Sigmoid colon (tissue), 4 donors: ENCODE results near the gene CCDC18.

Experiments used
- CTCF ChIP-seq, 4 experiments: fragments of 450-650 bp in 3 of 4; fragments of 200-600 bp in 1 of 4; IDR thresholded peaks; one replicate each; pipeline ENCODE4 v1.5.1; 2016 to 2019; ENCODE audit warnings: antibody characterized with exemption in 4 of 4, mild to moderate bottlenecking in 3 of 4, moderate library complexity in 2 of 4
- EP300 ChIP-seq, 4 donors: sonication (generic); formaldehyde crosslinking; IDR thresholded peaks; one replicate each; pipeline ENCODE4 v1.6.1; 2017; ENCODE audit warnings: antibody characterized with exemption in 4 of 4
- POLR2A ChIP-seq, 2 donors: fragments of 450-650 bp; IDR thresholded peaks; one replicate each; pipeline ENCODE4 v1.6.1; 2016; ENCODE audit warnings: antibody characterized with exemption in 2 of 2, mild to moderate bottlenecking in 2 of 2, moderate library complexity in 2 of 2
- POLR2AphosphoS5 ChIP-seq, 4 donors: sonication (generic); formaldehyde crosslinking; IDR thresholded peaks; one replicate each; pipeline ENCODE4 v1.6.1; 2017; ENCODE audit warnings: antibody characterized with exemption in 4 of 4

- TF ChIP-seq CTCF (IDR thresholded peaks at IDR 0.05) (no peak), EP300 (IDR thresholded peaks at IDR 0.05) (no peak), POLR2AphosphoS5 (IDR thresholded peaks at IDR 0.05) (no peak), POLR2A (IDR thresholded peaks at IDR 0.05) (no peak)
Observed at GRCh38 chr1:93142161-93142560, 38.4 kb upstream of the CCDC18 start.
